ENCODE results near the gene DNTTIP2. TPM values are rescaled to one million over a fixed set of nuclear protein-coding genes. Genes with fewer than 3 reads are reported as not detected.
"Not testable (repeated sequence)": the region's sequence is repeated elsewhere in the genome, so short reads cannot be mapped to it uniquely, and the experiment has no call there.

The DNTTIP2 gene
- total and polyA plus RNA-seq, 2 donors (not counting 1 experiment from before 2014, with no cell fraction given) = 19.2 to 32.8 TPM

- TF ChIP-seq CTCF (conservative IDR thresholded peaks at IDR 0.05 in 1 of 2, IDR thresholded peaks at IDR 0.05 in 1 of 2; ENCODE audit: low read depth in 1 of 2, low read length in 2 of 2) (no peak), EZH2 (IDR thresholded peaks at IDR 0.05; ENCODE audit: low read length, missing control alignments) (no peak)
- peak in 1 of 2 donors; percentile 23 for DNase-seq (ENCODE audit: low read depth in 2 of 2)
- Histone ChIP-seq H2AFZ (ENCODE audit: low read length) (no peak overlapping the region), H3K4me1 (ENCODE audit: control insufficient read depth, extremely low read depth, insufficient read depth, low read length) (peaks cover 13% of the 10 kb centered on the region), H3K4me3 (replicated peaks in 1 of 4; ENCODE audit: control extremely low read depth in 1 of 4, insufficient read depth in 1 of 4, low read depth in 3 of 4, low read length in 4 of 4) (no peak overlapping the region), H3K27ac (ENCODE audit: insufficient read depth, low read length) (no peak overlapping the region), H3K9me3 (ENCODE audit: control insufficient read depth, insufficient read depth, low read depth, low read length) (no peaks in the 10 kb centered on the region), H3K9ac (ENCODE audit: insufficient read depth, low read length) (no peak overlapping the region), H3K36me3 (ENCODE audit: control insufficient read depth, insufficient read depth, low read length) (no peaks in the 10 kb centered on the region), H3K4me2 (ENCODE audit: extremely low read depth, insufficient read depth, low read length) (no peak overlapping the region), H4K20me1 (ENCODE audit: control insufficient read depth, extremely low read depth, insufficient read depth, low read length) (no peaks in the 10 kb centered on the region), H3K79me2 (ENCODE audit: control insufficient read depth, insufficient read depth, low read length) (no peaks in the 10 kb centered on the region), H3K27me3 (ENCODE audit: control insufficient read depth, insufficient read depth, low read length) (no peaks in the 10 kb centered on the region)
Measured at GRCh38 chr1:93839753-93840152, 39.3 kb downstream of the DNTTIP2 start.

- H3K4me2 ChIP-seq (ENCODE audit: extremely low read depth, insufficient read depth, low read length) = no peak overlapping the region
- H3K4me1 ChIP-seq (ENCODE audit: control insufficient read depth, extremely low read depth, insufficient read depth, low read length) = peaks cover 11% of the 10 kb centered on the region
- H4K20me1 ChIP-seq (ENCODE audit: control insufficient read depth, extremely low read depth, insufficient read depth, low read length) = no peaks in the 10 kb centered on the region
- H2AFZ ChIP-seq (ENCODE audit: low read length) = no peak overlapping the region
- TF ChIP-seq CTCF (conservative IDR thresholded peaks at IDR 0.05 in 1 of 2, IDR thresholded peaks at IDR 0.05 in 1 of 2; ENCODE audit: low read depth in 1 of 2, low read length in 2 of 2) = no peak
- TF ChIP-seq EZH2 (IDR thresholded peaks at IDR 0.05; ENCODE audit: low read length, missing control alignments) = no peak
- H3K27me3 ChIP-seq (ENCODE audit: control insufficient read depth, insufficient read depth, low read length) = no peaks in the 10 kb centered on the region
- no peak overlapping the region for H3K9ac ChIP-seq (ENCODE audit: insufficient read depth, low read length)
- no peak overlapping the region for H3K4me3 ChIP-seq (replicated peaks in 1 of 4; ENCODE audit: control extremely low read depth in 1 of 4, insufficient read depth in 1 of 4, low read depth in 3 of 4, low read length in 4 of 4)
- no peaks in the 10 kb centered on the region for H3K36me3 ChIP-seq (ENCODE audit: control insufficient read depth, insufficient read depth, low read length)
- DNase-seq (ENCODE audit: low read depth in 2 of 2) = peak; percentile 90 to 91
- no peaks in the 10 kb centered on the region for H3K9me3 ChIP-seq (ENCODE audit: control insufficient read depth, insufficient read depth, low read depth, low read length)
- no peaks in the 10 kb centered on the region for H3K79me2 ChIP-seq (ENCODE audit: control insufficient read depth, insufficient read depth, low read length)
- H3K27ac ChIP-seq (ENCODE audit: insufficient read depth, low read length) = no peak overlapping the region
Measured at GRCh38 chr1:93839307-93839706, 39.7 kb downstream of the DNTTIP2 start.

- no peak overlapping the region for H3K9ac ChIP-seq (ENCODE audit: insufficient read depth, low read length)
- H2AFZ ChIP-seq (ENCODE audit: low read length) = no peak overlapping the region
- TF ChIP-seq CTCF (conservative IDR thresholded peaks at IDR 0.05 in 1 of 2, IDR thresholded peaks at IDR 0.05 in 1 of 2; ENCODE audit: low read depth in 1 of 2, low read length in 2 of 2) = no peak
- TF ChIP-seq EZH2 (IDR thresholded peaks at IDR 0.05; ENCODE audit: low read length, missing control alignments) = no peak
- DNase-seq (ENCODE audit: low read depth in 2 of 2) = no peak
- H3K4me1 ChIP-seq (ENCODE audit: control insufficient read depth, extremely low read depth, insufficient read depth, low read length) = peaks cover 8% of the 10 kb centered on the region
- H4K20me1 ChIP-seq (ENCODE audit: control insufficient read depth, extremely low read depth, insufficient read depth, low read length) = no peaks in the 10 kb centered on the region
- H3K79me2 ChIP-seq (ENCODE audit: control insufficient read depth, insufficient read depth, low read length) = no peaks in the 10 kb centered on the region
- no peaks in the 10 kb centered on the region for H3K9me3 ChIP-seq (ENCODE audit: control insufficient read depth, insufficient read depth, low read depth, low read length)
- no peak overlapping the region for H3K4me3 ChIP-seq (replicated peaks in 1 of 4; ENCODE audit: control extremely low read depth in 1 of 4, insufficient read depth in 1 of 4, low read depth in 3 of 4, low read length in 4 of 4)
- no peaks in the 10 kb centered on the region for H3K27me3 ChIP-seq (ENCODE audit: control insufficient read depth, insufficient read depth, low read length)
- H3K4me2 ChIP-seq (ENCODE audit: extremely low read depth, insufficient read depth, low read length) = no peak overlapping the region
- no peak overlapping the region for H3K27ac ChIP-seq (ENCODE audit: insufficient read depth, low read length)
- no peaks in the 10 kb centered on the region for H3K36me3 ChIP-seq (ENCODE audit: control insufficient read depth, insufficient read depth, low read length)
Measured at GRCh38 chr1:93837961-93838360, 41.0 kb downstream of the DNTTIP2 start.

GRCh38 chr1:93833293-93833692 lies 45.7 kb downstream of the DNTTIP2 start:
- not testable (repeated sequence) for H3K79me2 ChIP-seq (ENCODE audit: control insufficient read depth, insufficient read depth, low read length); DNase-seq (ENCODE audit: low read depth in 2 of 2); H3K27me3 ChIP-seq (ENCODE audit: control insufficient read depth, insufficient read depth, low read length); H2AFZ ChIP-seq (ENCODE audit: low read length); H3K9me3 ChIP-seq (ENCODE audit: control insufficient read depth, insufficient read depth, low read depth, low read length); H3K4me1 ChIP-seq (ENCODE audit: control insufficient read depth, extremely low read depth, insufficient read depth, low read length); H3K27ac ChIP-seq (ENCODE audit: insufficient read depth, low read length); H4K20me1 ChIP-seq (ENCODE audit: control insufficient read depth, extremely low read depth, insufficient read depth, low read length); H3K36me3 ChIP-seq (ENCODE audit: control insufficient read depth, insufficient read depth, low read length); H3K4me2 ChIP-seq (ENCODE audit: extremely low read depth, insufficient read depth, low read length); H3K9ac ChIP-seq (ENCODE audit: insufficient read depth, low read length); H3K4me3 ChIP-seq (replicated peaks in 1 of 4; ENCODE audit: control extremely low read depth in 1 of 4, insufficient read depth in 1 of 4, low read depth in 3 of 4, low read length in 4 of 4)
